HL-60 (cell line): ENCODE results near the gene CTIF.

Source experiments
- CTCF ChIP-seq: IDR thresholded peaks from one replicate; pipeline ENCODE4 v1.5.1; 2011; ENCODE audit warnings: low read length, control low read depth, inconsistent platforms; ENCODE audit not compliant: insufficient read depth
- REST ChIP-seq: IDR thresholded peaks from 2 replicates; pipeline ENCODE4 v1.6.1; 2012; ENCODE audit warnings: low read depth; ENCODE audit not compliant: insufficient replicate concordance

GRCh38 chr18:48577478-48578190 is 38.8 kb downstream of the CTIF start:
- TF ChIP-seq REST, result no peak
- TF ChIP-seq CTCF, result no peak
